ENCODE measurements around the gene ATF7. TPM values are rescaled to one million over a fixed set of nuclear protein-coding genes. Genes with fewer than 3 reads are reported as not detected.

ATF7 gene
- total RNA-seq, 1 experiment from 2014 or later, result 44.3 TPM

GRCh38 chr12:53472056-53472582 lies 154.1 kb downstream of the ATF7 start:
- Histone ChIP-seq H3K27me3 (replicated peaks; ENCODE audit: insufficient read depth, low read depth, low read length, poor library complexity) (no peaks in the 10 kb centered on the region), H3K4me1 (ENCODE audit: insufficient read depth, low read length, poor library complexity, severe bottlenecking) (peaks cover 4% of the 10 kb centered on the region), H3K9me3 (ENCODE audit: low read depth, low read length, poor library complexity, severe bottlenecking) (no peaks in the 10 kb centered on the region), H3K27ac (ENCODE audit: low read depth, low read length, poor library complexity, severe bottlenecking) (peak overlapping the region; percentile 14), H3K36me3 (ENCODE audit: insufficient read depth, low read length, poor library complexity, severe bottlenecking) (peaks cover 98% of the 10 kb centered on the region), H3K4me3 (ENCODE audit: low read depth, low read length, poor library complexity, severe bottlenecking) (no peak overlapping the region)
- intact Hi-C loops (cut with micrococcal nuclease; ENCODE audit: unreplicated experiment), result no loop called here
- ChIA-PET CTCF (no interaction called here), POLR2A (ENCODE audit: low non-redundant PET) (interaction anchor here (0.6 kb wide), 2 partner anchors 31 to 70 kb away, joined by 5 to 10 read pairs; no protein-coding TSS in a partner anchor)
- no TSS peak for BruUV-seq (replicated peaks)
- DNase-seq (ENCODE audit: low spot score), result no peak
- no peak for TF ChIP-seq CTCF (conservative IDR thresholded peaks at IDR 0.05; ENCODE audit: low read depth, low read length)
- no peak for TF ChIP-seq EZH2 (IDR thresholded peaks at IDR 0.05; ENCODE audit: borderline replicate concordance, low read depth, low read length, poor library complexity, severe bottlenecking)

GRCh38 chr12:53468282-53468681 lies 157.9 kb downstream of the ATF7 start:
- no peak for DNase-seq (ENCODE audit: low spot score)
- intact Hi-C loops (cut with micrococcal nuclease; ENCODE audit: unreplicated experiment), result no loop called here
- Histone ChIP-seq H3K27ac (ENCODE audit: low read depth, low read length, poor library complexity, severe bottlenecking) (no peak overlapping the region), H3K9me3 (ENCODE audit: low read depth, low read length, poor library complexity, severe bottlenecking) (no peaks in the 10 kb centered on the region), H3K27me3 (replicated peaks; ENCODE audit: insufficient read depth, low read depth, low read length, poor library complexity) (no peaks in the 10 kb centered on the region), H3K36me3 (ENCODE audit: insufficient read depth, low read length, poor library complexity, severe bottlenecking) (peaks cover 97% of the 10 kb centered on the region), H3K4me1 (ENCODE audit: insufficient read depth, low read length, poor library complexity, severe bottlenecking) (no peaks in the 10 kb centered on the region), H3K4me3 (ENCODE audit: low read depth, low read length, poor library complexity, severe bottlenecking) (no peak overlapping the region)
- CTCF ChIA-PET, result no interaction called here
- TF ChIP-seq EZH2 (IDR thresholded peaks at IDR 0.05; ENCODE audit: borderline replicate concordance, low read depth, low read length, poor library complexity, severe bottlenecking) (no peak), CTCF (conservative IDR thresholded peaks at IDR 0.05; ENCODE audit: low read depth, low read length) (no peak)
- POLR2A ChIA-PET (ENCODE audit: low non-redundant PET), result no interaction called here
- TSS peak; percentile 10 for BruUV-seq (replicated peaks)

- no peaks in the 10 kb centered on the region for H3K4me1 ChIP-seq (ENCODE audit: insufficient read depth, low read length, poor library complexity, severe bottlenecking)
- TF ChIP-seq CTCF (conservative IDR thresholded peaks at IDR 0.05; ENCODE audit: low read depth, low read length) (no peak), EZH2 (IDR thresholded peaks at IDR 0.05; ENCODE audit: borderline replicate concordance, low read depth, low read length, poor library complexity, severe bottlenecking) (no peak)
- no peaks in the 10 kb centered on the region for H3K27me3 ChIP-seq (replicated peaks; ENCODE audit: insufficient read depth, low read depth, low read length, poor library complexity)
- intact Hi-C loops (cut with micrococcal nuclease; ENCODE audit: unreplicated experiment), result no loop called here
- POLR2A ChIA-PET (ENCODE audit: low non-redundant PET), result no interaction called here
- H3K36me3 ChIP-seq (ENCODE audit: insufficient read depth, low read length, poor library complexity, severe bottlenecking), result peaks cover 98% of the 10 kb centered on the region
- BruUV-seq (replicated peaks), result no TSS peak
- H3K27ac ChIP-seq (ENCODE audit: low read depth, low read length, poor library complexity, severe bottlenecking), result no peak overlapping the region
- H3K9me3 ChIP-seq (ENCODE audit: low read depth, low read length, poor library complexity, severe bottlenecking), result no peaks in the 10 kb centered on the region
- DNase-seq (ENCODE audit: low spot score), result no peak
- CTCF ChIA-PET, result no interaction called here
- no peak overlapping the region for H3K4me3 ChIP-seq (ENCODE audit: low read depth, low read length, poor library complexity, severe bottlenecking)
Measured at GRCh38 chr12:53467880-53468279, 158.3 kb downstream of the ATF7 start.
